Measurements from ENCODE around the gene IFT74. TPM values are rescaled to one million over a fixed set of nuclear protein-coding genes. Genes with fewer than 3 reads are reported as not detected.
A peak's percentile ranks its signal among the peaks of the same experiment; 100 is the strongest.

Gene IFT74
- total RNA-seq, 1 donor from 2014 or later, result 15.6 TPM

GRCh38 chr9:26946753-26947727 is 9.2 kb upstream of the IFT74 start, which contains the start of gene PLAA:
TSS of gene PLAA (minus strand) at chr9:26947242. CDS start at chr9:26947045, 197 bp downstream.
- no peak for TF ChIP-seq CTCF (IDR thresholded peaks at IDR 0.05)
- Histone ChIP-seq H3K27me3 (ENCODE audit: low read depth) (no peaks in the 10 kb centered on the region), H3K36me3 (no peaks in the 10 kb centered on the region), H3K9me3 (no peaks in the 10 kb centered on the region), H3K27ac (peak within 1 kb of the TSS; percentile 98), H3K4me3 (peak within 1 kb of the TSS; percentile 96), H3K4me1 (peaks cover 33% of the 10 kb centered on the region)
- ATAC-seq (peak; percentile 99 to 100), DNase-seq (peak; percentile 95)
- intact Hi-C loops (cut with DNase I), result no loop called here

GRCh38 chr9:26947736-26948135 is 8.5 kb upstream of the IFT74 start:
- Histone ChIP-seq H3K36me3 (no peaks in the 10 kb centered on the region), H3K27me3 (ENCODE audit: low read depth) (no peaks in the 10 kb centered on the region), H3K9me3 (no peaks in the 10 kb centered on the region), H3K4me1 (peaks cover 29% of the 10 kb centered on the region), H3K4me3 (peak overlapping the region; percentile 96), H3K27ac (peak overlapping the region; percentile 98)
- intact Hi-C loops (cut with DNase I), result no loop called here
- DNase-seq, result no peak
- no peak for ATAC-seq
- TF ChIP-seq CTCF (IDR thresholded peaks at IDR 0.05), result no peak

GRCh38 chr9:26949637-26950069 is 6.6 kb upstream of the IFT74 start:
- ATAC-seq, result no peak
- Histone ChIP-seq H3K27me3 (ENCODE audit: low read depth) (no peaks in the 10 kb centered on the region), H3K4me1 (peaks cover 22% of the 10 kb centered on the region), H3K9me3 (no peaks in the 10 kb centered on the region), H3K36me3 (no peaks in the 10 kb centered on the region), H3K4me3 (no peak overlapping the region), H3K27ac (no peak overlapping the region)
- no peak for TF ChIP-seq CTCF (IDR thresholded peaks at IDR 0.05)
- intact Hi-C loops (cut with DNase I), result no loop called here
- no peak for DNase-seq

GRCh38 chr9:26950521-26950920 is 5.7 kb upstream of the IFT74 start:
- ATAC-seq, result no peak
- no peak for TF ChIP-seq CTCF (IDR thresholded peaks at IDR 0.05)
- H3K4me3 ChIP-seq, result no peak overlapping the region

GRCh38 chr9:26951794-26952193 is 4.4 kb upstream of the IFT74 start:
- Histone ChIP-seq H3K27me3 (ENCODE audit: low read depth) (no peaks in the 10 kb centered on the region), H3K36me3 (no peaks in the 10 kb centered on the region), H3K9me3 (no peaks in the 10 kb centered on the region), H3K27ac (no peak overlapping the region), H3K4me3 (no peak overlapping the region), H3K4me1 (peaks cover 13% of the 10 kb centered on the region)
- DNase-seq, result no peak
- intact Hi-C loops (cut with DNase I), result no loop called here
- ATAC-seq, result no peak
- TF ChIP-seq CTCF (IDR thresholded peaks at IDR 0.05), result no peak

More at GRCh38 chr9:26950521-26950920, 5.7 kb upstream of the IFT74 start:
- H3K27me3 ChIP-seq (ENCODE audit: low read depth), result no peaks in the 10 kb centered on the region
- peaks cover 19% of the 10 kb centered on the region for H3K4me1 ChIP-seq
- no peaks in the 10 kb centered on the region for H3K9me3 ChIP-seq
- no peak overlapping the region for H3K27ac ChIP-seq
- no peaks in the 10 kb centered on the region for H3K36me3 ChIP-seq
- intact Hi-C loops (cut with DNase I), result no loop called here
- DNase-seq, result no peak

All from lower lobe of right lung (tissue), 2 donors.